Astrocyte (in vitro differentiated cells and primary cell): ENCODE data around the gene TAL1. TPM values are rescaled to one million over a fixed set of nuclear protein-coding genes. Genes with fewer than 3 reads are reported as not detected.
"Not testable (repeated sequence)": the region's sequence is repeated elsewhere in the genome, so short reads cannot be mapped to it uniquely, and the experiment has no call there.

Experiments used
- DNase-seq: peaks from one replicate; pipeline ENCODE4 v3.0.0-alpha.2; 2010; ENCODE audit warnings: low read depth
- FAIRE-seq: peaks from 2 replicates; lab custom pipeline; 2011; peaks lifted over from hg19 to GRCh38; lab: Jason Lieb, UNC
- H2AFZ ChIP-seq: 2 replicates; pipeline ENCODE4 v1.6.0; 2012; ENCODE audit warnings: low read depth, low read length, inconsistent platforms
- H3K27ac ChIP-seq: 2 replicates; pipeline ENCODE4 v1.5.1; 2011; ENCODE audit warnings: low read depth, low read length, inconsistent platforms
- H3K27me3 ChIP-seq: 2 replicates; pipeline ENCODE4 v1.6.0; 2011; ENCODE audit warnings: low read length, inconsistent platforms; ENCODE audit not compliant: insufficient read depth
- H3K36me3 ChIP-seq: 2 replicates; pipeline ENCODE4 v1.5.1; 2011; ENCODE audit warnings: low read length, inconsistent platforms; ENCODE audit not compliant: insufficient read depth
- H3K4me1 ChIP-seq: 2 replicates; pipeline ENCODE4 v1.5.1; 2011; ENCODE audit warnings: low read length, inconsistent platforms; ENCODE audit not compliant: insufficient read depth
- H3K4me2 ChIP-seq: 2 replicates; pipeline ENCODE4 v1.6.0; 2012; ENCODE audit warnings: low read length, inconsistent platforms
- H3K4me3 ChIP-seq: 2 replicates; pipeline ENCODE4 v1.5.1; 2011; ENCODE audit warnings: low read depth, mild to moderate bottlenecking, low read length, inconsistent platforms; ENCODE audit not compliant: insufficient read depth
- H3K79me2 ChIP-seq: 2 replicates; pipeline ENCODE4 v1.6.0; 2012; ENCODE audit warnings: mild to moderate bottlenecking, low read length, inconsistent platforms; ENCODE audit not compliant: insufficient read depth
- H3K9ac ChIP-seq: 2 replicates; pipeline ENCODE4 v1.6.0; 2012; ENCODE audit warnings: mild to moderate bottlenecking, low read length, inconsistent platforms
- H3K9me3 ChIP-seq: 2 replicates; pipeline ENCODE4 v1.5.1; 2012; ENCODE audit warnings: low read depth, mild to moderate bottlenecking, low read length, inconsistent platforms; ENCODE audit not compliant: insufficient read depth
- H4K20me1 ChIP-seq: 2 replicates; pipeline ENCODE4 v1.6.0; 2012; ENCODE audit warnings: low read length, inconsistent platforms; ENCODE audit not compliant: insufficient read depth
- H3K27ac Mint-ChIP-seq: one replicate; pipeline ENCODE4 v1.8.0; 2021; ENCODE audit warnings: mild to moderate bottlenecking, mixed read lengths; ENCODE audit not compliant: unreplicated experiment
- H3K27me3 Mint-ChIP-seq: one replicate; pipeline ENCODE4 v1.8.0; 2021; ENCODE audit warnings: low read depth, mixed read lengths; ENCODE audit not compliant: unreplicated experiment
- H3K36me3 Mint-ChIP-seq: one replicate; pipeline ENCODE4 v1.8.0; 2021; ENCODE audit warnings: low read depth, mixed read lengths; ENCODE audit not compliant: unreplicated experiment
- H3K4me1 Mint-ChIP-seq: one replicate; pipeline ENCODE4 v1.8.0; 2021; ENCODE audit warnings: low read depth, mixed read lengths; ENCODE audit not compliant: unreplicated experiment
- H3K4me3 Mint-ChIP-seq: one replicate; pipeline ENCODE4 v1.8.0; 2021; ENCODE audit warnings: mild to moderate bottlenecking, moderate library complexity, mixed read lengths; ENCODE audit not compliant: unreplicated experiment
- H3K9me3 Mint-ChIP-seq: one replicate; pipeline ENCODE4 v1.8.0; 2021; ENCODE audit warnings: mild to moderate bottlenecking, mixed read lengths; ENCODE audit not compliant: unreplicated experiment
- CTCF ChIP-seq: IDR thresholded peaks from 2 replicates; pipeline ENCODE4 v1.5.1; 2011; ENCODE audit warnings: low read depth, mild to moderate bottlenecking, inconsistent platforms, low read length, moderate library complexity; ENCODE audit not compliant: insufficient read depth
- EZH2 ChIP-seq: IDR thresholded peaks from 2 replicates; pipeline ENCODE4 v1.6.1; 2012; ENCODE audit warnings: mild to moderate bottlenecking, low read length, inconsistent platforms; ENCODE audit not compliant: insufficient read depth
- total RNA-seq: library from RNA; stranded (reverse); gene quantifications from 2 replicates; pipeline ENCODE4 v1.2.1, GENCODE V29; 2021

TAL1 gene
- total RNA-seq, 1 donor from 2014 or later: 0.14 TPM

- Histone ChIP-seq H3K4me1 (no peaks in the 10 kb centered on the region), H3K4me2 (no peak overlapping the region), H3K27ac (no peak overlapping the region), H3K9ac (no peak overlapping the region), H4K20me1 (no peaks in the 10 kb centered on the region), H3K4me3 (no peak overlapping the region), H3K79me2 (no peaks in the 10 kb centered on the region), H3K27me3 (peaks cover 17% of the 10 kb centered on the region), H2AFZ (no peak overlapping the region), H3K9me3 (no peaks in the 10 kb centered on the region), H3K36me3 (no peaks in the 10 kb centered on the region)
- TF ChIP-seq CTCF (no peak), EZH2 (no peak)
- FAIRE-seq (no peak), DNase-seq (no peak)
- Mint-ChIP-seq H3K4me1 (peaks cover 5% of the 10 kb centered on the region), H3K27me3 (peaks cover 39% of the 10 kb centered on the region), H3K4me3 (peak overlapping the region; percentile 11), H3K27ac (no peak overlapping the region), H3K9me3 (peaks cover 2% of the 10 kb centered on the region), H3K36me3 (no peaks in the 10 kb centered on the region)
Measured at GRCh38 chr1:47198214-47198613, 33.8 kb downstream of the TAL1 start.

GRCh38 chr1:47196622-47197021, 35.4 kb downstream of the TAL1 start:
- Histone ChIP-seq H3K27ac (no peak overlapping the region), H3K79me2 (no peaks in the 10 kb centered on the region), H3K4me2 (no peak overlapping the region), H4K20me1 (no peaks in the 10 kb centered on the region), H3K4me1 (no peaks in the 10 kb centered on the region), H3K36me3 (no peaks in the 10 kb centered on the region), H3K9ac (no peak overlapping the region), H3K27me3 (peaks cover 17% of the 10 kb centered on the region), H3K9me3 (no peaks in the 10 kb centered on the region), H2AFZ (no peak overlapping the region), H3K4me3 (no peak overlapping the region)
- Mint-ChIP-seq H3K36me3 (no peaks in the 10 kb centered on the region), H3K4me1 (peaks cover 15% of the 10 kb centered on the region), H3K27ac (no peak overlapping the region), H3K27me3 (peaks cover 42% of the 10 kb centered on the region), H3K4me3 (no peak overlapping the region), H3K9me3 (no peaks in the 10 kb centered on the region)
- FAIRE-seq (no peak), DNase-seq (no peak)
- no peak for TF ChIP-seq EZH2
- no peak for TF ChIP-seq CTCF

GRCh38 chr1:47195981-47196380, 36.0 kb downstream of the TAL1 start:
- peaks cover 42% of the 10 kb centered on the region for H3K27me3 Mint-ChIP-seq
- not testable (repeated sequence) for H3K27ac ChIP-seq, H3K4me3 Mint-ChIP-seq, H3K9me3 ChIP-seq, H3K9me3 Mint-ChIP-seq, H3K4me2 ChIP-seq, FAIRE-seq, H3K9ac ChIP-seq, H3K36me3 ChIP-seq, H3K36me3 Mint-ChIP-seq, H3K27ac Mint-ChIP-seq, DNase-seq, H3K4me1 ChIP-seq, H4K20me1 ChIP-seq, H2AFZ ChIP-seq, H3K4me3 ChIP-seq, H3K79me2 ChIP-seq
- peaks cover 17% of the 10 kb centered on the region for H3K27me3 ChIP-seq
- peaks cover 21% of the 10 kb centered on the region for H3K4me1 Mint-ChIP-seq
